ENCODE data around the gene TMEM97. TPM values are rescaled to one million over a fixed set of nuclear protein-coding genes. Genes with fewer than 3 reads are reported as not detected.
A peak's percentile ranks its signal among the peaks of the same experiment; 100 is the strongest.

TMEM97 gene
- total and polyA plus RNA-seq, 2 experiments from 2014 or later = 15.9 to 16.3 TPM

DNA sequence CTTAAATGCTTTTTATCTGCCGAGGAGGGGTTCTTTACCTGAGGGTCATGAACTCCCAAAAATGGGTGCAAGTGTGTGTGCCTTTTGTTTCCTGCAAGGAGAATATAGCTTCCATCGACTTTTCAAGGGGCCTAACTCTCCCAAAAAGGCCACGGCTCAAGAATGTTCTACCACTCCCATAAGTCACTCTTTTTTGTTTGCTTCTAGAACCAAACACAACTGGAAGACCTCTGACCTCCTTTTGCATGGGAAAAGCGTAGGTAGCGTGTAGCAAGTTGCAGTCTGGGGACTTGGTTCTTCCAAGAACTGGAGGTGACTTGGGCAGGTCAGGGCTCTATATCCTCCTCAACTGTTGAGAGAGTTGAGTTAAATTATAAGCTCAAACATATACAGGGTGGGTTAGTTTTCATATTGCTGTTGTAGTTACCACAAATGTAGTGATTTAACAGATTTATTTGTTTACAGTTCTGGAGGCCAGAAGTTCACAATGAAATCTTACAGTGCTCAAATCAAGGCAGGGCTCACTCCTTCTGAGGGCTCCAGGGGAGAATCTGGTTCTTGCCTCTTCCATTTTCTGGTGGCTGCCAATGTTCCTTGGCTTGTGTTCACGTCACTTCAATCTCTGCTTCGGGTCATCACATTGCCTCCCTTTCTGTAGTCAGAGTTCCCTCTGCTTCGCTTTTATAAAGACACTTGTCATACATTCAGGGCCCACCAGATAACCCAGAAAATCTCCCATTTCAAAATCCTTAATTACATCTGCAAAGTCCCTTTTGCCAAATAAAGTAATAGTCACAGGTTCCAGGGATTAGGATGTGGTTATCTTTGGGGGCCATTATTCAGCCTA, 1.4 kb downstream of the TMEM97 start:
- peaks cover 13% of the 10 kb centered on the region; the same call in 1 of the 2 replicates for H3K4me1 ChIP-seq (ENCODE audit: insufficient read depth)
- H3K27ac ChIP-seq = no peak overlapping the region
- peak overlapping the region; percentile 92 for H3K4me2 ChIP-seq (ENCODE audit: unreplicated experiment)
- TF ChIP-seq EZH2 (IDR thresholded peaks at IDR 0.05; ENCODE audit: insufficient read depth, poor library complexity, severe bottlenecking) (no peak), EZH2phosphoT487 (IDR thresholded peaks at IDR 0.05; ENCODE audit: insufficient read depth, low read depth) (no peak)
- in situ Hi-C loops (cut with MboI) = no loop called here
- H3K27me3 ChIP-seq (replicated peaks; ENCODE audit: insufficient read depth) = no peaks in the 10 kb centered on the region
- peak overlapping the region; percentile 92 for H2AFZ ChIP-seq
- H3K79me2 ChIP-seq (ENCODE audit: insufficient read depth) = 0 out of 2 replicates have a peak, but pooled peaks cover 5% of the 10 kb centered on the region
- H4K20me1 ChIP-seq (ENCODE audit: insufficient read depth) = no peaks in the 10 kb centered on the region
- peak overlapping the region; percentile 84 for H3K4me3 ChIP-seq
- no peak for DNase-seq
- no peaks in the 10 kb centered on the region for H3K9me3 ChIP-seq (ENCODE audit: low read depth)
- WGBS, 2 experiments (ENCODE audit: low coverage in 1 of 2, low lambda C conversion rate in 2 of 2, missing lambda C conversion rate in 2 of 2) = 65% methylated on average over 8 of the region's 8 CpGs
- H3K36me3 ChIP-seq (ENCODE audit: low read depth) = no peaks in the 10 kb centered on the region
- H3K9ac ChIP-seq = peak overlapping the region; percentile 80
- H3K9me2 ChIP-seq (ENCODE audit: insufficient read depth) = no peaks in the 10 kb centered on the region
- no peaks in the 10 kb centered on the region for H3F3A ChIP-seq (ENCODE audit: insufficient read depth)

- peaks cover 9% of the 10 kb centered on the region; the same call in 1 of the 2 replicates for H3K79me2 ChIP-seq (ENCODE audit: insufficient read depth)
- no peak for TF ChIP-seq EZH2 (IDR thresholded peaks at IDR 0.05; ENCODE audit: insufficient read depth, poor library complexity, severe bottlenecking)
- TF ChIP-seq EZH2phosphoT487 (IDR thresholded peaks at IDR 0.05; ENCODE audit: insufficient read depth, low read depth) = no peak
- in situ Hi-C loops (cut with MboI) = no loop called here
Observed at GRCh38 chr17:28324267-28324745, 5.3 kb downstream of the TMEM97 start.

GRCh38 chr17:28324781-28325180, 5.8 kb downstream of the TMEM97 start:
- no peak overlapping the region for H3K4me3 ChIP-seq
- no peak overlapping the region for H3K9ac ChIP-seq
- H3K27me3 ChIP-seq (replicated peaks; ENCODE audit: insufficient read depth) = no peaks in the 10 kb centered on the region
- in situ Hi-C loops (cut with MboI) = no loop called here
- H3K9me3 ChIP-seq (ENCODE audit: low read depth) = no peaks in the 10 kb centered on the region
- no peaks in the 10 kb centered on the region for H4K20me1 ChIP-seq (ENCODE audit: insufficient read depth)
- H3K79me2 ChIP-seq (ENCODE audit: insufficient read depth) = peaks cover 10% of the 10 kb centered on the region; the same call in 1 of the 2 replicates
- H3K9me2 ChIP-seq (ENCODE audit: insufficient read depth) = no peaks in the 10 kb centered on the region
- TF ChIP-seq EZH2 (IDR thresholded peaks at IDR 0.05; ENCODE audit: insufficient read depth, poor library complexity, severe bottlenecking) (no peak), EZH2phosphoT487 (IDR thresholded peaks at IDR 0.05; ENCODE audit: insufficient read depth, low read depth) (no peak)
- no peak overlapping the region for H3K4me2 ChIP-seq (ENCODE audit: unreplicated experiment)
- peaks cover 11% of the 10 kb centered on the region; the same call in 1 of the 2 replicates for H3K36me3 ChIP-seq (ENCODE audit: low read depth)
- H2AFZ ChIP-seq = no peak overlapping the region
- H3K27ac ChIP-seq = no peak overlapping the region
- H3F3A ChIP-seq (ENCODE audit: insufficient read depth) = peaks cover 14% of the 10 kb centered on the region; the same call in 1 of the 2 replicates
- 88 to 92% methylated on average over 3 of the region's 3 CpGs for WGBS, 2 experiments (ENCODE audit: low coverage in 1 of 2, low lambda C conversion rate in 2 of 2, missing lambda C conversion rate in 2 of 2)
- no peak for DNase-seq
- H3K4me1 ChIP-seq (ENCODE audit: insufficient read depth) = 0 out of 2 replicates have a peak, but pooled peaks cover 4% of the 10 kb centered on the region

More at GRCh38 chr17:28324267-28324745, 5.3 kb downstream of the TMEM97 start:
- Histone ChIP-seq H3K36me3 (ENCODE audit: low read depth) (peaks cover 9% of the 10 kb centered on the region; the same call in 1 of the 2 replicates), H3K27ac (no peak overlapping the region), H3K4me3 (no peak overlapping the region), H3K4me1 (ENCODE audit: insufficient read depth) (0 out of 2 replicates have a peak, but pooled peaks cover 7% of the 10 kb centered on the region), H3K9ac (no peak overlapping the region), H3K9me2 (ENCODE audit: insufficient read depth) (no peaks in the 10 kb centered on the region), H3F3A (ENCODE audit: insufficient read depth) (peaks cover 14% of the 10 kb centered on the region; the same call in 1 of the 2 replicates), H3K4me2 (ENCODE audit: unreplicated experiment) (no peak overlapping the region), H3K9me3 (ENCODE audit: low read depth) (no peaks in the 10 kb centered on the region), H4K20me1 (ENCODE audit: insufficient read depth) (no peaks in the 10 kb centered on the region), H2AFZ (no peak overlapping the region), H3K27me3 (replicated peaks; ENCODE audit: insufficient read depth) (no peaks in the 10 kb centered on the region)
- WGBS, 2 experiments (ENCODE audit: low coverage in 1 of 2, low lambda C conversion rate in 2 of 2, missing lambda C conversion rate in 2 of 2) = 84% methylated on average over 5 of the region's 5 CpGs
- no peak for DNase-seq

DNA sequence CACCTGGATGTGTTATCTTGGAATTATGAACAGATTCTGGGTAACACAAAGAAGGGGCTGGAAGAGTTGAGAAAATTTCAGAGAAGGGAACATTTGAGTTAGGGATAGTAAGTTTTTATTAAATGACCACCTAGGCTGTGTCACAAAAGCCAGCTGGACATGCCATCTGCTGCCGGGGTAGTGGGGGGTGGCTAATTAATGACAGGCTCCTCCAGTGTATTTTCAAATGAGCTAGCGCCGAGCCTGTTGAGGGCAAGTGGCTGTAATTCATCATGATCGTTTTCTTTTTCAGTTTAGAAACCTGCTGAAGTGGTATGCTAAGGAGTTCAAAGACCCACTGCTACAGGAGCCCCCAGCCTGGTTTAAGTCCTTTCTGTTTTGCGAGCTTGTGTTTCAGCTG, 6.2 kb downstream of the TMEM97 start:
- in situ Hi-C loops (cut with MboI) = no loop called here
- H3K27ac ChIP-seq = no peak overlapping the region
- no peaks in the 10 kb centered on the region for H4K20me1 ChIP-seq (ENCODE audit: insufficient read depth)
- no peak overlapping the region for H3K9ac ChIP-seq
- H3K4me1 ChIP-seq (ENCODE audit: insufficient read depth) = no peaks in the 10 kb centered on the region
- H3K9me3 ChIP-seq (ENCODE audit: low read depth) = no peaks in the 10 kb centered on the region
- peaks cover 14% of the 10 kb centered on the region; the same call in 1 of the 2 replicates for H3F3A ChIP-seq (ENCODE audit: insufficient read depth)
- H3K4me3 ChIP-seq = no peak overlapping the region
- TF ChIP-seq EZH2 (IDR thresholded peaks at IDR 0.05; ENCODE audit: insufficient read depth, poor library complexity, severe bottlenecking) (no peak), EZH2phosphoT487 (IDR thresholded peaks at IDR 0.05; ENCODE audit: insufficient read depth, low read depth) (no peak)
- DNase-seq = no peak
- H3K27me3 ChIP-seq (replicated peaks; ENCODE audit: insufficient read depth) = no peaks in the 10 kb centered on the region
- H3K9me2 ChIP-seq (ENCODE audit: insufficient read depth) = no peaks in the 10 kb centered on the region
- H3K79me2 ChIP-seq (ENCODE audit: insufficient read depth) = peaks cover 10% of the 10 kb centered on the region
- no peak overlapping the region for H3K4me2 ChIP-seq (ENCODE audit: unreplicated experiment)
- 61 to 66% methylated on average over 5 of the region's 5 CpGs for WGBS, 2 experiments (ENCODE audit: low coverage in 1 of 2, low lambda C conversion rate in 2 of 2, missing lambda C conversion rate in 2 of 2)
- no peak overlapping the region for H2AFZ ChIP-seq
- H3K36me3 ChIP-seq (ENCODE audit: low read depth) = peaks cover 11% of the 10 kb centered on the region; the same call in 1 of the 2 replicates

Data from GM23248 (cell line).